ENCODE results near the gene PREX1.

The PREX1 gene

DNA sequence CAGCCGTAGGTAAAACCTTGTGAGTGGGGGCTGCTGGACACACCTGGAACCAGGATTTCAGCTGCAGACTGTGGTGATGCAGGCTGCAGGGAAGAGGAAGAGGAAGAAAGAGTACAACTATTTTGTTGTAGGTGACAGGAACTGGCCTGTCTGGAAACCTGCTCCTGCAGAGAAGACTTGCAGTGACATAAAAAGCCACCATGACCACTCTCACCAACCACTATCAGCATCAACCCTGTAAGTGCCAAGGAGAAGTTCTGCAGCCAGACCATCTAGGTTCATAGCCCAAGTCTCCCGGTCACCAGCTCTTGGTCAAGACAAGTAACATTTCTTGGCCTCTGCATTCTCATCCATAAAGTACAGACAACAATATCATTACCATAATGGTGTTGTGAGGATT is 91.2 kb downstream of the PREX1 start:
- Histone ChIP-seq H3K4me1 (peaks cover 0 to 28% (median 16%) of the 10 kb centered on the region in 4 donors), H3K4me3 (no peak overlapping the region), H3K36me3 (peaks cover 0 to 4% (median 4%) of the 10 kb centered on the region in 3 donors), H3K27me3 (no peaks in the 10 kb centered on the region), H3K27ac (no peak overlapping the region), H3K9me3 (no peaks in the 10 kb centered on the region)
- intact Hi-C loops (cut with DNase I; ENCODE audit: low total_unique reads): no loop called here
- TF ChIP-seq, protein P1, sequence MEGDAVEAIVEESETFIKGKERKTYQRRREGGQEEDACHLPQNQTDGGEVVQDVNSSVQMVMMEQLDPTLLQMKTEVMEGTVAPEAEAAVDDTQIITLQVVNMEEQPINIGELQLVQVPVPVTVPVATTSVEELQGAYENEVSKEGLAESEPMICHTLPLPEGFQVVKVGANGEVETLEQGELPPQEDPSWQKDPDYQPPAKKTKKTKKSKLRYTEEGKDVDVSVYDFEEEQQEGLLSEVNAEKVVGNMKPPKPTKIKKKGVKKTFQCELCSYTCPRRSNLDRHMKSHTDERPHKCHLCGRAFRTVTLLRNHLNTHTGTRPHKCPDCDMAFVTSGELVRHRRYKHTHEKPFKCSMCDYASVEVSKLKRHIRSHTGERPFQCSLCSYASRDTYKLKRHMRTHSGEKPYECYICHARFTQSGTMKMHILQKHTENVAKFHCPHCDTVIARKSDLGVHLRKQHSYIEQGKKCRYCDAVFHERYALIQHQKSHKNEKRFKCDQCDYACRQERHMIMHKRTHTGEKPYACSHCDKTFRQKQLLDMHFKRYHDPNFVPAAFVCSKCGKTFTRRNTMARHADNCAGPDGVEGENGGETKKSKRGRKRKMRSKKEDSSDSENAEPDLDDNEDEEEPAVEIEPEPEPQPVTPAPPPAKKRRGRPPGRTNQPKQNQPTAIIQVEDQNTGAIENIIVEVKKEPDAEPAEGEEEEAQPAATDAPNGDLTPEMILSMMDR (IDR thresholded peaks at IDR 0.05): no peak
- no peak for DNase-seq

DNA sequence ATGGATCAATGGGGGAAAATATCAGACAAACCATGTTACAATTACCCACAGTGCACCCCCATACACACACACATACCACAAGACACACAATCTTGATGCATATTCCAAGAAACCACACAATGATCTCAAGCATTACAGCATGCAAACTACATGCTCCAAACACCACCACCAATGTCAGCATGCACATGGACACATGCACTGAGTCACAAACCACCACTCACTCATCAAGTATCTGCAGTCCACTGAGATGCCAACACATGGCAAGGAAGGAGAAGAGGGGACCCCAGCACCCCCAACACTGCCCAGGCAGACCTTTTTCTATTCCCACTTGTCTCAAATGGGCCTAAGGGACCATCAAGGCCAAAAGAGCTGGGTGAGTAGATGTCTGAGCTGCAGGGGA is 91.6 kb downstream of the PREX1 start:
- Histone ChIP-seq H3K27ac (no peak overlapping the region), H3K4me3 (no peak overlapping the region), H3K4me1 (peaks cover 0 to 30% (median 16%) of the 10 kb centered on the region in 4 donors), H3K27me3 (no peaks in the 10 kb centered on the region), H3K36me3 (peaks cover 0 to 1% (median under 1%) of the 10 kb centered on the region in 3 donors), H3K9me3 (no peaks in the 10 kb centered on the region)
- TF ChIP-seq, protein P1 (IDR thresholded peaks at IDR 0.05): no peak
- no peak for DNase-seq
- intact Hi-C loops (cut with DNase I; ENCODE audit: low total_unique reads): no loop called here

DNA sequence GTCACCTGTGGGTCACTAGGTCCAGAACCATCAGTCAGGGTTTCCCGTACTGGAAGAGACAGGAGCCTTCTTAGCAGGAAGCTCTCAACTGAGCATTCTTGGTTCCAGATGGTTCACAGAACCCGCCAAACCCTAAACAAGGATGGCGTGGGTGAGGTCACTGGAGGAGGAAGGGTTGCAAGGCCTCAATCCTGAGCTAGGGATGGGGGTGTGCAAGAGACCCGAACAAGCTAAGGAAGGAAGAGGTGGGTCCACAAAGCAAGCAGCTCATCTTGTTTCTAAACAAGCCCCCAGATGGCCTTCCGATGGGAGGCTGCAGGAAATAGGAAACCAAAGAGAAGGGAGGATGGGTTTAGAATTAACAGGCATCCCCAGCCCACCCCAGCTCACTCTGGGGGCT is 92.7 kb downstream of the PREX1 start:
- no peak overlapping the region for H3K4me3 ChIP-seq
- no peak overlapping the region for H3K27ac ChIP-seq
- H3K36me3 ChIP-seq: no peaks in the 10 kb centered on the region
- H3K4me1 ChIP-seq: peaks cover 0 to 30% (median 16%) of the 10 kb centered on the region in 4 donors
- H3K9me3 ChIP-seq: no peaks in the 10 kb centered on the region
- intact Hi-C loops (cut with DNase I; ENCODE audit: low total_unique reads): no loop called here
- TF ChIP-seq, protein P1 (IDR thresholded peaks at IDR 0.05): no peak
- no peaks in the 10 kb centered on the region for H3K27me3 ChIP-seq
- no peak for DNase-seq

DNA sequence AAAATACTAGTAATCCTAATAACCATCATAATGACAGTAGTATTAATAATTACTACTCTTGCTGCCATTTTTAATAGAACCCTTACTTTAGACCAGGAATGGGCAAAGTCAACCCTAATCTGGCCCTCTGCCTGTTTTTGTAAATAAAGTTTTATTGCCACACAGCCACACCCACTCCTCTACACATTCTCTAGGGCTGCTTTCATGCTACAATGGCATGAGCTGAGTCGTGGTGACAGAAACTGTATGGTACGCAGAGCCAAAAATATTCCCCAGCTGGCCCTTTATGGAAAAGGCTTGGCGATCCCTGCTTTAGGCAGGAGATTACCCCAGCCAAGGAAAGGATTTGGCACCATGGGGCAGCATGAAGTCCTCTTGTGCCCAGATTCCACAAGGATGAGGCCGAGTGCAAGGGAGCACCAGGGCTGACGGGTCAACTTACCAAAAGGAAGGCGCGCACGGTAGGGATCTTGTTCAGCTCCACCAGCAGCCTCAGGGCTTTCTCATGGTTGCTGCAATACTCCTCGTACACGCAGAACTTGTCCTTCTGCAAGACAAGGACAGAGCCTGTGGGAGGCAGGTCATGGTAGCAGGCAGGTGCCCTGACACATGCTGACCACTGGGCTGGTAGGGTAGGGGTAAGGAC is 93.6 kb downstream of the PREX1 start:
- H3K9me3 ChIP-seq: no peaks in the 10 kb centered on the region
- no peaks in the 10 kb centered on the region for H3K27me3 ChIP-seq
- no peak overlapping the region for H3K27ac ChIP-seq
- no peaks in the 10 kb centered on the region for H3K36me3 ChIP-seq
- peaks cover 0 to 30% (median 16%) of the 10 kb centered on the region in 4 donors for H3K4me1 ChIP-seq
- intact Hi-C loops (cut with DNase I; ENCODE audit: low total_unique reads): loop anchor here (5.0 kb wide), 1 partner anchor 168 kb away; no protein-coding TSS in a partner anchor
- TF ChIP-seq, protein P1 (IDR thresholded peaks at IDR 0.05): no peak
- H3K4me3 ChIP-seq: no peak overlapping the region
- DNase-seq: no peak

DNA sequence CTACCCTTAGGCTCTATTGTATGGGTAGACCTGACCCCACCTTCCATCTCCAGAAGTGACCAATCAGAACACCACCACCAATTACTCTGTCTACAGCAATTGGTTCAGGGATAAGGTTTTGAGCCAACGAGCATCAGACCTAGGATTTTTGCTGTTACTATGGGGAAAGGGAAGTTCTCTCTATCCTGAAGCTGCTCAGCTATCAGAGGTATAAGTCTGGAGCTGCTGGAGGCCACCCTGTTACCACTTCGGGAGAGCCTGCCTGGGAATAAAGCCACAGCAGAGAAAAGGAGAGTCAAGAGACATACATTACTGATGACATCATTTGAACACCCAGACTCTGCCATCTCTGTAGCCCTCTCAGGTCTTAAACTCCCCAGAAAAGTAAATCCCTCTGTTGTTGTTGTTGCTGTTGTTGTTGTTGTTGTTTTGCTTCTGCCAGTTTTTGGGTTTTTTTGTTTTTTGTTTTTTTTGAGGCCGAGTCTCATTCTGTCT is 94.5 kb downstream of the PREX1 start:
- Histone ChIP-seq H3K27ac (no peak overlapping the region), H3K4me1 (peaks cover 0 to 25% (median 11%) of the 10 kb centered on the region in 4 donors), H3K36me3 (no peaks in the 10 kb centered on the region), H3K4me3 (no peak overlapping the region), H3K9me3 (no peaks in the 10 kb centered on the region), H3K27me3 (no peaks in the 10 kb centered on the region)
- TF ChIP-seq, protein P1 (IDR thresholded peaks at IDR 0.05): no peak
- intact Hi-C loops (cut with DNase I; ENCODE audit: low total_unique reads): loop anchor here (5.0 kb wide), 1 partner anchor 169 kb away; no protein-coding TSS in a partner anchor
- DNase-seq: no peak
